KG1 (cell line): Measurements from ENCODE around the gene NDUFC2.
"Not testable (repeated sequence)": the region's sequence is repeated elsewhere in the genome, so short reads cannot be mapped to it uniquely, and the experiment has no call there.

Experiments used
- DNase-seq: peaks from one replicate; lab custom pipeline; 2025; lab: John Stamatoyannopoulos, UW

NDUFC2 gene

DNA sequence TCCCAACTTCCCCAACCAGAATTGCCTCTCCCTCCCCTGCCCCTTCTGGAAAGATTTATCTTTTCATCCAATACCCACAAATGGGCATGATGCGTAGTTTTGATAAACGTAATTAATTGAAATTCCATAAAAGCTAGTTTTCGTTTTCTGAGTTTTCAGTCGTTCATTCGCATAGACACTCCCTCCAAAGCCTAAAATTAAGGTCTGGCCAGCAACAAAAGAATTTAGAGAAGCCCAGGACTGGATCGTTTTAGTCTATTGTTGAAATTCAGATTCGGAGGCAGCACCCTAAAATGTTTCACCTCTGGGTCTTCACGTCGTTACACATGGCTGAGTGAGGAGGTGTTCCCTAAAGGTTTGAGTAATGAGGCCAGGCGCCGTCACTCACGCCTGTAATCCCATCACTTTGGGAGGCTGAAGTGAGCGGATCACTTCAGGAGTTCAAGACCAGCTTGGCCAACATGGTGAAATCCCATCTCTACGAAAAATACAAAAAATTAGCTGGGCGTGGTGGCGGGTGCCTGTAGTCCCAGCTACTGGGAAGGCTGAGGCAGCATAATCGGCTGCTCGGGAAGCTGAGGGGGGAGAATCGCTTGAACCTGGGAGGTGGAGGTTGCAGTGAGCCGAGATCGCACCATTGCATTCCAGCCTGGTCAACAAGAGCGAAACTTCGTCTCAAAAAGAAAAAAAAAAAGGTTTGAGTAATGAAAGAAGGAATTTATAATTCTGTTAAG is 589 bp upstream of the NDUFC2 start:
- DNase-seq = no peak

DNA sequence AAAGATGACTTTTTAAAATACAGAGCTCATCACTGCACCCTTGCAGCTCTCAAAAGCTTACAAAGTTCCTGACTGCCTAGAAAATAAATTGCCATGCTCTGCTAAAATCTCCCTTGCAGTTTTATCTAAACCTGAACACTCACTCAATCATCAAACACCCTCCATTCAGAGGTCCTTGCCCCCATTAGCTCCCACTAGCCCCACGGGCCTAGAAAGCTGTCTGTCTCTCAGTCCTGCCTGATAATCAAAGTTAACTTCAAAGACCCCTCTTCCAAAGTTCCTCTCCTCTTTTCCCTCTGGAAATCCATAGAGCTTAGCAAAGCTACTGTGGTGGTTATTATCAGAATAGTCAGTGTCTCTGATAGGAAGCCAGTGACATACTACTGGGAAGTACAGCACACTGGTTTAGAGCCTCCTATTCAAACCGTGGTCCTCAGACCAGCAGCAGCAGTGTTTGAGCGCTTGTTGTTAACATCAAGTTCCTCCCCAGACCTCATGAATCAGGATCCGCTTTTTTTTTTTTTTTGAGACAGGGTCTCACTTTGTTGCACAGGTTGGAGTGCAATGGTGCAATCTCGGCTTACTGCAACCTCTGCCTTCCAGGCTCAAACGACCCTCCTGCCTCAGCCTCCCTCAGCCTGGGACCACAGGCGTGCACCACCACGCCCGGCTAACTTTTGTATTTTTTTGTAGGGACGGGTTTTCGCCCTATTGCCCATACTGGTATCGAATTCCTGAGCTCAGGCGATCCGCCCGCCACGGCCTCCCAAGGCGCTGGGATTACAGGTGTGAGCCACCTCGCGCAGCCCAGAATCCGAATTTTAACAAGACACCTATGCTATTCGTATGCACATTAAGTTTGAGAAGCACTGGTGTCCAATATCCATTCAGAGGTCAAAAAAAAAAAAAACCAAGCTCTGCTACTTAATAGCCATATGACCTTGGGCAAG is 1.2 kb downstream of the NDUFC2 start:
- DNase-seq = peak; percentile 18

GRCh38 chr11:78077592-78077991 is 2.1 kb downstream of the NDUFC2 start:
- DNase-seq = not testable (repeated sequence)

DNA sequence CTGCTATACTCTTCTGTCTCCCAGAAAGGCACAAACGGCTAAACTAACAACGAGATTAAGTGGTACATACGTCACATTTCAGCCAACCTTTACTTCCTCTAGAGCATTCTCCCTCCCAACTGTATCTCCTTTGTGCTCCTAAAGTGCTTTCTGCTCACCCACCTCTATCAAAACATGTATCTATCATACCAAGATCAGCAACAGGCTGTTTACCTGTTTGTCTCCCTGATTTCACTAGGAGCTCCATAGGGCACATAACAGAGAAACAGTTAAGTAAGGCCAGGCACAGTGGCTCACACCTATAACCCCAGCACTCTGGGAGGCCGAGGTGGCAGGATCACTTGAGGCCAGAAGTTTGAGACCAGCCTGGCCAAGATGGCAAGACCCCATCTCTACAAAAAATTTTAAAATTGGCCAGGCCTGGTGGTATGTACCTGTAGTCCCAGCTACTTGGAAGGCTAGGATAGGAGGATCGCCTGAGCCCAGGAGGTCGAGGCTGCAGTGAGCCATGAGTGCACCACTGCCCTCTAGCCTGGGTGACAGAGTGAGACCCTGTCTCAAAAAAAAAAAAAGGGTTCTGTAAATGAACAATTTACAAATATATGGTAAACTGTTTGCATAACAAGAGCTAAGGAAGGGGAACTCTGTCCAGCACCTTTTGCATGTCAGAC is 2.8 kb downstream of the NDUFC2 start:
- no peak for DNase-seq

GRCh38 chr11:78074756-78075155 is 4.9 kb downstream of the NDUFC2 start:
- DNase-seq = no peak

DNA sequence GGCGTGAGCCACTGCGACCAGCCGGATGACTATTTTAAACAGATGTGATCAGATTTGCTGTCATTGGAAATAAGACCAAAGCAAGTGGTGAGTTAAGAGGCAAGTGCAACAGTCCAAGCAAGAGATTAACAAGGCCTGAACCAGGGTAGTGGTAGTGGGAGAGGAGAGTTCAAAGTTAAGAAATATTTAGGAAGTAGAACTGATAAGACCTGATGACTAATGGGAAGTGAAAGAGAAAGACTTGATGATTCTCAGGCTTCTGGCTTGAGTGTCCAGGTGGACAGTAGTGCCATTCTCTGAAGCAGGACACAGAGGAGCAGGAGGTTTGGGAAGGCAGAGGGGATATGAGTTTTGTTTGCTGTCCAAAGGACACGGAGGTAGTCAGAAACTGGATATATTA is 7.2 kb downstream of the NDUFC2 start:
- no peak for DNase-seq

- no peak for DNase-seq
These were observed 7.9 kb downstream of the NDUFC2 start for GRCh38 chr11:78071717-78072116.

DNA sequence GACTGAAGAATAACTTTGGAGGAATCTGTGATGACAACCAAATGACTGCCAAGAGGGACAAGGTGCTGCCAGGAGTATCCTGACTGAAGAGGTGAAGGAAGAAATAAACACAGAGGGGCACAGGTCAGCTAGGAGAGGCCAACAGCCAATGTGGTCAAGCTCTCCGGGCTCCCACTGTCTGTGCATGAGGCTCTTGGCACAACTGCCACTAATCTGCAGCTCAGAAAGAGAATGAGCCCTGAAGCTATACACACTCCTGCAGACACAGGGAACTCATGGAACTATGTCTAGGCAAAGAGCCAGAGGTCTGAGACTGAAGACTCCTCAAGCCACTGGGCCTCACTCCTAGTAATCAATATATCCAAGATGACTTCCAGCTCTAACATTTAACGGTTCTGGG is 9.0 kb downstream of the NDUFC2 start:
- no peak for DNase-seq

DNA sequence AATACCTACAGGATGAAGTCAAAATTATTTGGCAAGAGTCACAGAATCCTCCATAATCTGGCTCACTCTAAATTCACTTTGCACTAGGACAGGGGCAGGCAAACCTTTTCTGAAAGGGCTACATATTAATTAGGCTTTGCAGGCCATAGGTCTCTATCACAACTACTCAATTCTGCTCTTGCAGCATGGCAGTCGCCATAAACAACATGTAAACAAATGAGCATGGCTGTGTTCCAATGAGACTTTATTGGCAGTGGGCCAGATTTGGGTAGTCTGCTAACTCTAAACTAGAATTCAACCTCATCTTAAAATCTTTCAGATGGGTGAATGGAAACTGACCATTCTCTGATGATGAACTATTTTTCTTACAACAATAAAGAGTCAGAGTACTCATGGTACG is 10.2 kb downstream of the NDUFC2 start:
- DNase-seq = no peak

GRCh38 chr11:78067704-78068103 is 12.0 kb downstream of the NDUFC2 start:
- DNase-seq = no peak

- DNase-seq = no peak
These were observed 13.2 kb downstream of the NDUFC2 start for GRCh38 chr11:78066471-78066870.

GRCh38 chr11:78065203-78065602 is 14.5 kb downstream of the NDUFC2 start:
- no peak for DNase-seq

DNA sequence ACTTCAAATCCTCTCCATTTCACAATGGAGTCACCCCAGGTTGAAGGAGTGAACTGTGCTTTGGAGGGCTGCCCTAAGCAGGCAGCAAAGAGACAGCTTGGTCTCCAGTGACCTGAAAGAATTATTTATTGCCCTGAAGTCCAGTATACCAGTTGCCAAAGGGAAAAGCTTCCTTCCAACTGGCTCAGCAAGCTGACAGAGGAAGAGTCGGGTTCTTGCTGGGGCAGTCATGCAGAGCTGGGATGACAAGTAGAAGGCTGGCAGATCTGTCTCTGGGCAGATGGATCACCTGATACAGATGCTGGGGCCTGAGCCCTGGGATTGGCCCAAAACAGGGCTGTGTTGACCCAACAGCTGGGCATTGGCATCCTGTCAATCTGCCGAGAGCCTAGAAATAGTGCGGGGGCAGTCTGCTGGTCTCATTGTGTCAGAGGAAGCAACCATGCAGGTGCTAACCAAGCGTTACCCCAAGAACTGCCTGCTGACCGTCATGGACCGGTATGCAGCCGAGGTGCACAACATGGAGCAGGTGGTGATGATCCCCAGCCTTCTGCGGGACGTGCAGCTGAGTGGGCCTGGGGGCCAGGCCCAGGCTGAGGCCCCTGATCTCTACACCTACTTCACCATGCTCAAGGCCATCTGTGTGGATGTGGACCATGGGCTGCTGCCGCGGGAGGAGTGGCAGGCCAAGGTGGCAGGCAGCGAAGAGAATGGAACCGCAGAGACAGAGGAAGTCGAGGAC is 16.1 kb downstream of the NDUFC2 start, which contains the start of gene THRSP:
THRSP (plus strand) TSS at position 422 of the 742 bp plus-strand sequence; CDS start at position 443, 21 bp downstream.
- DNase-seq = no peak

- no peak for DNase-seq
These were observed 17.0 kb downstream of the NDUFC2 start for GRCh38 chr11:78062671-78063070.

DNA sequence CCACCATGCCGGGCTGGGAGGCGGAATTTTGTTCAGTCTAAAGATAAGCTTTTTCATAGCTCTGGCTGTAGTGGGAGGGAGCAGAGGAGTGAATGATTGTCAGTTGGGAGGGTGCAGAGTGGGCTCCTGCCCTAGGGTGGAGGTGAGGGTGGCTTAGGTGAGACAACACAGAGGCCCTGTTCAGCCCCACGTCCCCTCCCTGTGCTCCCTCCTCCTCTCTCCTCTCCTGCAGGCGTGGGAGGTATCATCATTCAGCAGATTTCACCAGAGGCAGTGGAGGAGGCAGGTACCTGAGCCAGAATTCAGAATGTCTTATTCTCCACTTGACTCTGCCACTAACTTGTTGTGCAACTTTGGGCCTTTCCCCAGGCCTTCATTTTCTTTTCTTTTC is 17.7 kb downstream of the NDUFC2 start:
- no peak for DNase-seq

DNA sequence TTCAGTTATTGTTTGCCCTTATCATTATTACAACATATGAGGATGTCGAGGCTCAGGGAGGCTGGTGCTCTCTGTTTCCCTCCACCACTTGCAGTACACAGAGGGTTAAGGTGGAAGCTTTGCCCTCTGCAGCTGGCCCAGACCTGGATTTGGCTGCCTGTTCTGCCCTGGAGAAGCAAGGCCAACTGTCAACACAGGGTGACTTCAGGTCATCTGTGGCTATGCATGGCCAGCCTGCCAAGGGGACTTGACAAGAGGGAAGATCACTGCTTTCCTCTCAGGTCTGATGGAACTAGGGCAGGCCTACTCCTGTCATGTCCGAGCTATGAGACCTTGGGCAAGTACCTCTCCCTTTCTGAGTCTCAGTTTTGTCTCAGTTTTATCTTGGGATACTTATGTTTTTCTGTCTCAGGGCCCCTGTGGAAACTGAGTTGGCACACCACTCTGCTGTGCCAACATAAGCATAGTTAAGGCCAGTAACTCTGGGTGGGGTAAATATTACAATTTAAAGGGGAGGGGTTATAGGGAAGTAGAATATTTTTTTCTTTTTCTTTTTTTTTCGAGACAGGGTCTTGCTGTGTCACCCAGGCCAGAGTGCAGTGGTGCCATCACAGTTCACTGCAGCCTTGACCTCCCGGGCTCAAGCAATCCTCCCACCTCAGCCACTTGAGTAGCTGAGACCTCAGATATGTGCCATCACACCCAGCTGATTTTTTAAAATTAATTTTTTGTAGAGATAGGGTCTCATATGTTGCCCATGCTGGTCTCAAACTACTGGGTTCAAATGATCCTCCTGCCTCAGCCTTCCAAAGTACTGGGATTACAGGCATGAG is 18.4 kb downstream of the NDUFC2 start:
- no peak for DNase-seq

DNA sequence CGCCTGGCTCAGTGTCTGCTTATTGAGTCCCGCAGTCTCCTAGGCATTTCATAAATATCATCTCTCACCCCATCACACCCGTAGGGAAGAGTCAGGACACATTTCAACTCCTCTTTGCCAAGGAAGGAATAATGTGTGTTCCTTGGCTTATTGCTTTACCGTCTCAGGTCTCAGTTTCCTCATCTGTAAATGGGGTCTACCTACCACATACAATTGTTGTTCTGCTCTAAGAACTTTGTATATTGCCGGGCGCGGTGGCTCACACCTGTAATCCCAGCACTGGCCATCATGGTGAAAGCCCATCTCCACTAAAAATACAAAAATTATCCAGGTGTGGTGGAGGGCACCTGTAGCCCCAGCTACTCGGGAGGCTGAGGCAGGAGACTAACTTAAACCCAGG is 19.1 kb downstream of the NDUFC2 start:
- no peak for DNase-seq

- DNase-seq = not testable (repeated sequence)
These were observed 19.8 kb downstream of the NDUFC2 start for GRCh38 chr11:78059749-78060328.

- DNase-seq = no peak
These were observed 22.1 kb downstream of the NDUFC2 start for GRCh38 chr11:78057462-78058055.

DNA sequence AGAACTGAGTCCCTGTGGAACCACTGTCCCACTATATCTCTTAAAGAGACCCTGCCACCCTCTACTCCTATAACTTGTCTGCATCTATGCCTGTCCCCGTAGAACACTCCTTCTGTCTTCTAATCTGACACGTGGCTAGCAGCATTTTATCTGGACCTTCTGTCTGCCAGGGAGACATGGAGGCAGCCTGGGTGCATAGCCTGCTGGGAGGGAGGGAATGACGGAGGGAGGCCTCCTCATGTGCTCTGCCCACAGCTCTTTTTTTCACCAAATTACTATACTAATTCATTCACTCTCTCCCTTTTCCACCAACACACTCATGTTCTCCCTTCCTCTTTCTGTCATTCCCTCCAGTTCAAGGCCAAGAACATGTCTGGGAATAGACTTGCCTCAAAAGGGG is 23.6 kb downstream of the NDUFC2 start:
- DNase-seq = no peak
